ENCODE measurements around the gene SOST. TPM values are rescaled to one million over a fixed set of nuclear protein-coding genes. Genes with fewer than 3 reads are reported as not detected.
A peak's percentile ranks its signal among the peaks of the same experiment; 100 is the strongest.

Gene SOST
- total RNA-seq, 1 experiment from 2014 or later: 0.07 TPM

DNA sequence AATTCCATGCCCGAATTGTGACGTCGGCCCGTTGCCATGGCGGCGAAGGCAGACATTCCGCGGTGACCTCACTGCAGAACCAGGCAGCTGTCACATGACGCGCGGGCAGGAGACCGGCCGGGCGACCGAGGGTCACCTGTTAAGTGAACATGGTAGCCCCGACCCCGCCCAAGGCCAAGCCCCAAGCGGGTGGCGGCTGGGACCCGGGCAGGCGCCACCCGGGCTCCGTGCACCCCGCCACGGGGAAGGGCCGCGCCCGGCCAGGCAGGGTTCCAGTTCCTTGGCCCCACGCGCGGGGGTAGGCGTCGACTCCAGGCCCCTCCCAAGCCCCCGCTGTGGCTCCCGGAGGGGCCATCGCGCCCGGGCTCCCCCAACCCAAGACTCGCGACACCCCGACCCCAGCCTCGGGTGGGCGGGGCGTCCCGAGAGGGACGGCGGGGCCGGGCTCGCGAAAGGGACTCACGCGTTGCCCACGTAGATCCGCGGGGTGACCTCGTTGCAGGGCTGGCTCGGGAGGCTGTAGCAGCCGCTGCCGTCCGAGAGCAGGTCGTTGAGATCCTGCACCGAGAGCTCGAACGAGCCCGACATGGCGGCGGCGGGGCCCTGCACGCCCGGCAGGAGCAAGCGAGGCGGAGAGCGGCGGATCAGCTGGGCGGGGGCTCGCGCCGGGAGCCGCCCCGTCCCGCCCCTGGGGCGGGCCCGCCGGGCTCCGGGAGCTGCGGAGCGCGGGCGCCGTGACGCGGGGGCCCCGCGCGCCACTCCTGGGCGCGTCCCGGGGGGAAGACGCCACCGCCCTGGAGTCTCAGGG lies 19.9 kb upstream of the SOST start, which contains the start of gene DUSP3 (continued):
- TF ChIP-seq, protein P1, sequence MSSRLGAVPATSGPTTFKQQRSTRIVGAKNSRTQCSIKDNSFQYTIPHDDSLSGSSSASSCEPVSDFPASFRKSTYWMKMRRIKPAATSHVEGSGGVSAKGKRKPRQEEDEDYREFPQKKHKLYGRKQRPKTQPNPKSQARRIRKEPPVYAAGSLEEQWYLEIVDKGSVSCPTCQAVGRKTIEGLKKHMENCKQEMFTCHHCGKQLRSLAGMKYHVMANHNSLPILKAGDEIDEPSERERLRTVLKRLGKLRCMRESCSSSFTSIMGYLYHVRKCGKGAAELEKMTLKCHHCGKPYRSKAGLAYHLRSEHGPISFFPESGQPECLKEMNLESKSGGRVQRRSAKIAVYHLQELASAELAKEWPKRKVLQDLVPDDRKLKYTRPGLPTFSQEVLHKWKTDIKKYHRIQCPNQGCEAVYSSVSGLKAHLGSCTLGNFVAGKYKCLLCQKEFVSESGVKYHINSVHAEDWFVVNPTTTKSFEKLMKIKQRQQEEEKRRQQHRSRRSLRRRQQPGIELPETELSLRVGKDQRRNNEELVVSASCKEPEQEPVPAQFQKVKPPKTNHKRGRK (CRISPR knock-in tag; IDR thresholded peaks at IDR 0.05; ENCODE audit: borderline replicate concordance): no peak
- TF ChIP-seq EMX1 (CRISPR knock-in tag; IDR thresholded peaks at IDR 0.05) (no peak), GRHL2 (CRISPR knock-in tag; IDR thresholded peaks at IDR 0.05; ENCODE audit: insufficient replicate concordance, severe bottlenecking) (no peak), ATF3 (CRISPR knock-in tag; conservative IDR thresholded peaks at IDR 0.05) (no peak), ATF1 (CRISPR knock-in tag; IDR thresholded peaks at IDR 0.05) (no peak), FOXK1 (CRISPR knock-in tag; IDR thresholded peaks at IDR 0.05) (peak; percentile 30; the same call in 1 of the 2 replicates), ZBTB21 (CRISPR knock-in tag; IDR thresholded peaks at IDR 0.05; ENCODE audit: borderline replicate concordance) (peak; percentile 92), CTCF (IDR thresholded peaks at IDR 0.05) (no peak), TEAD1 (CRISPR knock-in tag; IDR thresholded peaks at IDR 0.05) (0 out of 2 replicates have a peak, but pooled peaks have one; percentile 35), ZNF121 (CRISPR knock-in tag; IDR thresholded peaks at IDR 0.05) (no peak), SP1 (CRISPR knock-in tag; conservative IDR thresholded peaks at IDR 0.05) (peak; percentile 81), ZNF263 (CRISPR knock-in tag; IDR thresholded peaks at IDR 0.05; ENCODE audit: low read depth) (no peak), CREM (CRISPR knock-in tag; IDR thresholded peaks at IDR 0.05) (0 out of 2 replicates have a peak, but pooled peaks have one; percentile 3), FOXP1 (CRISPR knock-in tag; IDR thresholded peaks at IDR 0.05; ENCODE audit: borderline replicate concordance) (peak; percentile 55), ZNF317 (CRISPR knock-in tag; IDR thresholded peaks at IDR 0.05; ENCODE audit: borderline replicate concordance, low read depth) (0 out of 2 replicates have a peak, but pooled peaks have one; percentile 24), JAZF1 (CRISPR knock-in tag; IDR thresholded peaks at IDR 0.05) (no peak), GABPB1 (CRISPR knock-in tag; IDR thresholded peaks at IDR 0.05) (0 out of 2 replicates have a peak, but pooled peaks have one; percentile 4), MXD4 (CRISPR knock-in tag; IDR thresholded peaks at IDR 0.05; ENCODE audit: borderline replicate concordance) (no peak), ZNF423 (CRISPR knock-in tag; IDR thresholded peaks at IDR 0.05) (peak; percentile 79)
- TF ChIP-seq, protein P2, sequence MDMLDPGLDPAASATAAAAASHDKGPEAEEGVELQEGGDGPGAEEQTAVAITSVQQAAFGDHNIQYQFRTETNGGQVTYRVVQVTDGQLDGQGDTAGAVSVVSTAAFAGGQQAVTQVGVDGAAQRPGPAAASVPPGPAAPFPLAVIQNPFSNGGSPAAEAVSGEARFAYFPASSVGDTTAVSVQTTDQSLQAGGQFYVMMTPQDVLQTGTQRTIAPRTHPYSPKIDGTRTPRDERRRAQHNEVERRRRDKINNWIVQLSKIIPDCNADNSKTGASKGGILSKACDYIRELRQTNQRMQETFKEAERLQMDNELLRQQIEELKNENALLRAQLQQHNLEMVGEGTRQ (CRISPR knock-in tag; IDR thresholded peaks at IDR 0.05): peak; percentile 95
- TF ChIP-seq, protein P3, sequence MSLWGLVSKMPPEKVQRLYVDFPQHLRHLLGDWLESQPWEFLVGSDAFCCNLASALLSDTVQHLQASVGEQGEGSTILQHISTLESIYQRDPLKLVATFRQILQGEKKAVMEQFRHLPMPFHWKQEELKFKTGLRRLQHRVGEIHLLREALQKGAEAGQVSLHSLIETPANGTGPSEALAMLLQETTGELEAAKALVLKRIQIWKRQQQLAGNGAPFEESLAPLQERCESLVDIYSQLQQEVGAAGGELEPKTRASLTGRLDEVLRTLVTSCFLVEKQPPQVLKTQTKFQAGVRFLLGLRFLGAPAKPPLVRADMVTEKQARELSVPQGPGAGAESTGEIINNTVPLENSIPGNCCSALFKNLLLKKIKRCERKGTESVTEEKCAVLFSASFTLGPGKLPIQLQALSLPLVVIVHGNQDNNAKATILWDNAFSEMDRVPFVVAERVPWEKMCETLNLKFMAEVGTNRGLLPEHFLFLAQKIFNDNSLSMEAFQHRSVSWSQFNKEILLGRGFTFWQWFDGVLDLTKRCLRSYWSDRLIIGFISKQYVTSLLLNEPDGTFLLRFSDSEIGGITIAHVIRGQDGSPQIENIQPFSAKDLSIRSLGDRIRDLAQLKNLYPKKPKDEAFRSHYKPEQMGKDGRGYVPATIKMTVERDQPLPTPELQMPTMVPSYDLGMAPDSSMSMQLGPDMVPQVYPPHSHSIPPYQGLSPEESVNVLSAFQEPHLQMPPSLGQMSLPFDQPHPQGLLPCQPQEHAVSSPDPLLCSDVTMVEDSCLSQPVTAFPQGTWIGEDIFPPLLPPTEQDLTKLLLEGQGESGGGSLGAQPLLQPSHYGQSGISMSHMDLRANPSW (CRISPR knock-in tag; conservative IDR thresholded peaks at IDR 0.05; ENCODE audit: low read depth): no peak
- TF ChIP-seq, protein P4, sequence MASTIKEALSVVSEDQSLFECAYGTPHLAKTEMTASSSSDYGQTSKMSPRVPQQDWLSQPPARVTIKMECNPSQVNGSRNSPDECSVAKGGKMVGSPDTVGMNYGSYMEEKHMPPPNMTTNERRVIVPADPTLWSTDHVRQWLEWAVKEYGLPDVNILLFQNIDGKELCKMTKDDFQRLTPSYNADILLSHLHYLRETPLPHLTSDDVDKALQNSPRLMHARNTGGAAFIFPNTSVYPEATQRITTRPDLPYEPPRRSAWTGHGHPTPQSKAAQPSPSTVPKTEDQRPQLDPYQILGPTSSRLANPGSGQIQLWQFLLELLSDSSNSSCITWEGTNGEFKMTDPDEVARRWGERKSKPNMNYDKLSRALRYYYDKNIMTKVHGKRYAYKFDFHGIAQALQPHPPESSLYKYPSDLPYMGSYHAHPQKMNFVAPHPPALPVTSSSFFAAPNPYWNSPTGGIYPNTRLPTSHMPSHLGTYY (CRISPR knock-in tag; IDR thresholded peaks at IDR 0.05): no peak
- TF ChIP-seq, protein P5, sequence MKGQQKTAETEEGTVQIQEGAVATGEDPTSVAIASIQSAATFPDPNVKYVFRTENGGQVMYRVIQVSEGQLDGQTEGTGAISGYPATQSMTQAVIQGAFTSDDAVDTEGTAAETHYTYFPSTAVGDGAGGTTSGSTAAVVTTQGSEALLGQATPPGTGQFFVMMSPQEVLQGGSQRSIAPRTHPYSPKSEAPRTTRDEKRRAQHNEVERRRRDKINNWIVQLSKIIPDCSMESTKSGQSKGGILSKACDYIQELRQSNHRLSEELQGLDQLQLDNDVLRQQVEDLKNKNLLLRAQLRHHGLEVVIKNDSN (CRISPR knock-in tag; IDR thresholded peaks at IDR 0.05): peak; percentile 94

All from WTC11 (cell line).